ENCODE measurements around the gene CSMD2.

Gene CSMD2

DNA sequence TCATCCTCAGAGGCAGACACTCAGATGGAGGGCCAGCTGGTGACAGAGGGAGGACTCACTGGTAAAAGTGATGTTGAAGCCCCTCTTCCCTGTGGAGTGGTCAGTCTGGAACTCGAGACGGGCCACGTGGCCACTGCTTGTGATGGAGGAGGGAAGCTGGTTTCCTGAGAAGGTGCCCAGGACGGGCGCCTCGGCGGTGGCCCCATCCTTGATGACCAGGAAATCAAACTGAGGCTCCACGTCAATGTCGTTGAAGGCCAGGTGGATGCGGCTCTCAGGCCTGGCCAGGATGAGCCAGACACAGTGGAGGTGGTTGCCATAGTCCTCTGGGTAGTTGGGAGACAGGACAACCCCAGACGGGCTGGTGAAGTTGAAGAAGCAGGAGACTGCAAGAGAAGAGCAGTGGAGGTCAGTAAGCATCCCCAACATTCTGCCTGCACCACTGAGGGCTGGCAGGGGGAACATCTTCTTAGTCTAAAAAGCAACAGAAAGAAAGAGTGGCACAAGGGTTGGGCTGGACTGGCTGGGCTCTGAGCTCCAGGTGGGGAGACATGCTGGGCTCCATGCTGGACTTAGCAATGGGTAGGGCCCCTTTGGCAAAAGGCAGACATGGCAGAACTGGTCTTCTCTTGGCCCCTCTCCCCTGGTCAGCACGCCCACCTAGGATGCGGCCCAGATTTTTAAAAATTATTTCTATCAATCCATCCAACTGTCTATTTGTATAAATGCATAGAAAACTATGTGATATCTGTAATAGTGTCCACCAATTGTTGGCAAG is 421.6 kb downstream of the CSMD2 start:
- no peak for DNase-seq (ENCODE audit: low spot score)

DNA sequence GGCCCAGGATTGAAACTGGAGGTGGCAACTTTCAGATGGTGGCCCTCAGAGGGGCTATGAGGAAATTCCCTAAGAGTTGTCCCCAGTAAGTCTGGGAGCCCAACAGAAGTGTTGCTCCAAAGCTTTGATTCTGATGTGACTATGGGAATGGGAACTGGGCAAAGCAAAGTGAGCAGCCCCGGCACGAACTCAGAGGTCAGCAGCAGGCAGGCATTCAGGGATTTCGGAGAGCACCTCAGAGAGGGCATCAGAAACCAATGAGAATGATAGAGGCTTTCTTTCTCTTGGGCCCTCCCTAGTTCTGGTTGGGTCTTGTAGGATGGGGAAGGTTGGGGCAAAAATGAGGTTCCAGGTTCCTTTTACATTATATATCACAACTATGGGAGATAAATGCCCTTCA is 422.4 kb downstream of the CSMD2 start:
- DNase-seq (ENCODE audit: low spot score), result no peak

DNA sequence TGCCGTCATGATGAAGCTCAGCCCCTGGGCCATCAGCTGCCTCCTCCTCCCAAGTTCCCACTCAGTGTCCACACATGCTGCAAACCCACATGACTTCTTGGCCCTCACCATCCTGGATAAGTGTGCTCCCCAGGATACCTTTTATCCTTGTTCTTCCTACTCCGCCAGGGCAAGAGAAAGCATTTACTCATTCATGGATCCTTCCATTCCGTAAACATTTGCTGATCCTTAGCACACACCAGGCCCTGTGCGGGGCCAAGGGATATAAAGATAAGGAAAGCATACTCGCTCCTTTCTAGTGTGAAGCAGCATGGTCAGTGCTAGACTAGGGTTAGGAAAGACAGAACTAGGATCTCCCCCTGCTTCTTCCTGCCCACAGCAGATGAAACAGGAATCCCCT is 423.3 kb downstream of the CSMD2 start:
- DNase-seq (ENCODE audit: low spot score), result no peak

DNA sequence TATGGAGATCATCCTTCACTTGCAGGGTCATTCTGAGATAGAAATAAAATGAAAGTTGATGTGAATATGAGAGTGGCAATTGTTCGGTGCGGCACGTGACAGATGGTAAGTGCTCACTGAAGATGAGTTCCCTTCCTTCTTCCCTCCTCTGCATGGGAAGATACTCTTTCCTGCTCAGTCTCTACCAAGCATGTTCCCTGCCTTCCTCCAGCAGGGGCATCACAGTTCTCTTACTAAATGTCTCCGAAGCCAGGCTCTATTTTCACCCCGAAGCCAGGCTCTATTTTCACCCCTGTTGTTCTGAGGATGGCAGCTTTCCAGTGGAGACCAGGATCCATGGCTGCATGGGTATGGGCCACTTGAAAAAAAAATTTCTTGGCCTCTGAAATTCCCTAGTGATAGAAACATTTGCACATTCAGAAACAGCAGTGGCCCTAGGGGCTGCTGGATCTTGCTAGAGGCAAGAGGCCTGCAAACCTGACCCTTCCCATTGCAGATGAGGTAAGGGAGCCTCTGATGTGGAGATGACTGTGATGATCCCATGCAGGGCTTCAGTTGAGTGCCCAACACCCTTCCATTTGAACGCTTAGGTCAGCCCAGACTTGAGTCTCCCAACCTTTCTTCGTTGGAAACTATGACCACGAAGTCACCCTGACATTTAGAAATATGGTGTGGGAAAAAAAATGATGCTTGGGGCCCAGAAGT is 424.8 kb downstream of the CSMD2 start:
- no peak for DNase-seq (ENCODE audit: low spot score)

DNA sequence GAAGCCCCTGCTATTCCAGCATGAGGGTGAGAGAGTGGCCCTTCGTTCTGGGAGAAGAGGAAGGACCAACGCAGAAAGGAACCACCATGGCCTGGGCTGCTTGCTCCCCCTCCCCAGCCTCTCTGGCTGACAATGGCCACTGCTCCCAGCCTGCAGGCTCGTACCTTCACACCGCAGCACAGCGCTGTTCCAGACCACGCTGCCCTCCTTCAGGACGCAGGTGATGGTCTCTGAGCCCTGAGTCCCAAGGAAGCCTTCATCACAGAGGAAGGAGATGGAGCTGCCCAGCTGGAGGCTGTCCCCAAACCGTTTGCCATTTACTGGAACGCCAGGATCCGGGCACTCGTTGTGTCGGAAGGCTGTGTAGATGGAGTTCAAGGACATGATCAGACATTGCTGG is 426.1 kb downstream of the CSMD2 start:
- DNase-seq (ENCODE audit: low spot score), result no peak

DNA sequence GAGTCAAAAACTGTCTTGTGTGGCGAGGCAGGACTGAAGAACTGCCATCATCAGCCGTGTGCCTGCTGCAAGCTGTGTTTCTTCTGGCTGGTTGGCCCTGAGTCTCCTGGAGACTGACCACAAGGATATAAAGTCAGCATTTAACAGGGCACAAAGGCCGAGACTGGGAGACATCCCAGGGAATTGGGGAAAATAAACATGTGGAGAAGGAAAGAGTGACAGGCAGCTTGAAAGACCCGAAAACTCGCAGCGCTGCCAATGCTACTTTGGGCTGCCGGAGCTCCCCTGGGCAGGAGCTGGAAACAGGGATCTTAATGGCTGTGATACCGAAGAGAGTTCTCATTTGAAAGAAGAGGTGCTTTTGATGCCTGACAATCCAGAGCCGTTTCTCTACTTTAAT is 426.5 kb downstream of the CSMD2 start:
- no peak for DNase-seq (ENCODE audit: low spot score)

DNA sequence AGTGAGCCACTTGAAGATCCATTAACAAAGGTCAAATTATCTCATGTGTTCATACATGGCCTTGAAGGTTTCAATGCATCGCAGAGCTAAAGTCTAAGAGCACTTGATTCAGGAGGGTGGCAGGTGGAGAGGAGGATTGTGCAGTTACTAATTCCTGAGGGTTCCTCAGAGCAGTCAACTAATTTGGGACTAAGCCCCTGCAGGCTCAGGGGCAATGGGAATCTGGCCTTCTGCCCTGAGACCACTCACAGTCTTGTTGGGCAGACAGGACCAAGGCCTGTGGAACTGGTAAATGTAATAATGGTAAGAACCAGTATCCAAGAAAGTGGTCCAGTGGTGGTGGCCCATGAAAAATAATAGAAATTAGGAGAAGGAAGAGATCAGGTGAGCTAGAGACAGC is 428.5 kb downstream of the CSMD2 start:
- no peak for DNase-seq (ENCODE audit: low spot score)

DNA sequence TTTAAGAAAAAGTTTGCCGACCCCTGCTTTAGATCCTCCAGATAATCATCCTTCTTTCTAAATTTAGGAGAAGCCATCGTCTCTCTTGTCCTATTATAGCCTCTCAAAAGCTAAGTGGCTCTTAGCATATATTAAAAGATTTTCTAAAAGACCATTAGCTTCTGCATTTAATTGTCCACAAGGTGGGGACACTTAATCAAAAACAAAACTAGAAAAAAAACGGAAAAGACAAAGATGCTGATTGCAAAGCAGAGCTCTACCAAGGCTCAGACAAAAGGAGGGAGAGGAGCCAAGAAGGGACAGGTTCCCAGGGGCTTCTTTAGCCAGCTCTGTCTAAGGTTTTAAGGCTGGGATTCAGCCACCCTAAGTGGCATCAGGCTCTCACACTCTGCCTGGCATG is 429.4 kb downstream of the CSMD2 start:
- no peak for DNase-seq (ENCODE audit: low spot score)

DNA sequence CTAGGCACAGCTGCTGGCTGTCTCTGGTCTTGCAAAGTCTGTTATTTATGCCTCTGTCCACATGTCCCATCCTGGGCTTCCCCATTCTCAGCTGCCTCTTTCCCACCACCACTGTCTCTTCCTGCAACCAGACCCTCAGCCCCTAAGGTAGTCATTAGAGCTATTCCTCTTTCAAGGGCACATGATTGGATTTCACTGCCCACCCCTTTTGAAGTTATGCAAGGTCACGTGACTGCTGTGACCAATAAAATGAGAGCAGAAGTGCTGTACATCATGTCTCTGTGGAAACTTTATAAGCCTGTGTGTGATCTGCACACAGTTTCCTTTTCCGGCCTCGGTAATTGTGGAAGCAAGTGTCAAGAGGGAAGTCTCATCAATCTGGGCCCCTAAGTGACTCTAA is 437.7 kb downstream of the CSMD2 start:
- DNase-seq (ENCODE audit: low spot score), result no peak

DNA sequence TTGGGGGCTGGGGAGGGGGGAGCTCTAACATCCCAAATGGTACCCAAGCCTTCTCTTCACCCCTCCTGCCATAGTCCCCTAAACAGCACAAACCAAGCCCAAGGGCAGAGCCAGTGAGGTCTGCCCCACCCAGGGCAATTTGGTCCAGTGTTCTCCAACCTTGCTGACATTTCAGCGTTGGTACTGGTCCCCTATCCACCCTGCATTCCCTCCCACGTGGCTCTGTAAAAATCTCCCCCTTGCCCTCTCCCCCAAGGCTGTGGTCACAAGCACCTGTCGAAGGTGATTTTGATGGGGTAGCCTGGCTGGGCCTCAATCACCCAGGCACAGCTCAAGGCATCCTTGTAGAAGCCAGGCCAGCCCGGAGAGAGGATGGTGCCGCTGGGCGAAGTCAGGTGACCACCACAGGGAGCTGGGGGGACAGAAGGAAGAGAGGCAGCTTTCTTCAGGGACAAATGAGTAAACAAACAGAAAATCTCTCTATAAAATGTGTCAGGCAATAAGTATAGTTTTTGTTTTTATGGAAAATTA is 438.7 kb downstream of the CSMD2 start:
- DNase-seq (ENCODE audit: low spot score), result no peak

DNA sequence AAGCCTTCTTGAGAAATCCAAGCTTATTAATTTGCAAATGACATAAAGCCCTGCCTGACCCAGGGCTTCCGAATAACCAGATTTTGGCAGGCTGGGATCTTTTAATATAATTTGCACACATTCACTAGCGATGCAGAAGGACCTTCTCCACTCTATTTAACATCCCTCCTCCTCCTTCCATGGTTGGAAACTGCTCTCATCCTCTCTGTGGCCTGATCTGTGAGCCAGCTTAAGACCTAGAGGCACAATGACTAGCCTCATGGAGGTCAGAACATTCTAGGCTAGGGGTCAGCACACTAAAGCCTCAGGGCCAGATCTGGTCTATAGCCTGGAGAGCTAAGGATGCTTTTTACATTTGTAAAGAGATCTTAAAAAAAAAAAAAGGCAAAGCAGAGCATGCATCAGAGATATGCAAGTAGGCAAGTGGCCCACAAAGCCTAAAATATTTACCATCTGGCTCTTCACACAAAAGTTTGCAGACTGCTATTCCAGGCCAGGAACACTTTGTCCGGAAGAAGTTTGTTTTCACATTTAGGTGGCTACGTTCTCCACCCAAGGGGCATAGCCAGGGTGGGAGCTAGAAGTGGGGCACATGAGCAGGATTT is 439.4 kb downstream of the CSMD2 start:
- DNase-seq (ENCODE audit: low spot score), result no peak

DNA sequence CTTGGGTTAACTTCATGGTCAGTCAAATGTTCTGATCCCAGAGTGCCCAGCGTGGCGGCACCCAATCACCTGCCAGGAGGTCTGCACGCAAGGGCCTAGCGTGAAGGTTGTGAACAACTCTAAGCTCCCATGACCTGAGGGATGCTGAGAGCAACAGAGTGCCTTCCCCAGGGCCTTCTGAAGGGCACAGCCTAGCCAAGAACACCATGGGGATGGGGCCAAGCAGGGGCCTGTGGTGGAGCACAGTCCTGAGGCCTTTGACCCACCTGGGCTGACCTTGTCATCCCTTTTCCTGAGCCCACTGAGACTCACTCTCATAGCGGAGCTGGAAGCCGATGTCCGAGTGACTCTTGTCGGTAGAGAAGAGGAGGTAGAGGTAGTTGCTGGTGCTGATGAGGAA is 440.0 kb downstream of the CSMD2 start:
- no peak for DNase-seq (ENCODE audit: low spot score)

DNA sequence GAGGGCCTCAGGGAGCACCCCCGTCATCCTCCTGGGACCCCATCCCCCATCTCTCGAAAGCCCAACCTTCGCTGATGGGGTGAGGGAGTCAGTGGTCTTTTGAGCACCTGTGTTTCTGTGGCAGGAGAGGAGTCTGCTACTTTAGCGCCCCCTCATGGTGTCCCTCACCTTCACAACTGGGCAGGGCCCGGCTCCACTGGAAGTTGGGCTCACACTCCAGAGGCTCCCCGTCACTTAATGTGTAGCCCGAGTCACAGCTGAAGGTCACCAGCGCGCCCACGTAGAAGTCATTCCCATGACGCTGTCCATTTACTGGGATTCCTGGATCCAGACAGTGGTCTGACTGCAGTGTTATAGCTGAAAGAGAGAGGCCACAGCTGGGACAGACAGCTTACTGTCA is 440.7 kb downstream of the CSMD2 start:
- DNase-seq (ENCODE audit: low spot score), result no peak

DNA sequence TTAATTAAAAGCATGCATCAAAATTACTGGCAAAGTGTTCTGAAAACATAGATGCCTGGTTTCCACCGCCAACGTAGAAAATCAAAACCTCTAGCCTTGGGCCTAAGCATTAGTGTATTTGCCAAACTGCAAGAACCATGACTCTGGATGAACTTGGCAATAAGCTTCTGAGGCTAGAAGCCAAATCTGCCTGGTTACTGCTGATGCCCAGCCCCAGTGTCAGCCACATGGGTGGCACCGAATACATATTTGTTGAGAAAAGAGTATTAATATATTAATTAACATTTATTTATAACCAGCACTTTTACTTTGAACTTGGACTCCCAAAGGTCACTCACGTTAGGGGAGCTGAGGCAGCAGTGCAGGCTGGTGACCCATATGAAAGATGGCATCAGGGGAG is 441.8 kb downstream of the CSMD2 start:
- DNase-seq (ENCODE audit: low spot score), result no peak

DNA sequence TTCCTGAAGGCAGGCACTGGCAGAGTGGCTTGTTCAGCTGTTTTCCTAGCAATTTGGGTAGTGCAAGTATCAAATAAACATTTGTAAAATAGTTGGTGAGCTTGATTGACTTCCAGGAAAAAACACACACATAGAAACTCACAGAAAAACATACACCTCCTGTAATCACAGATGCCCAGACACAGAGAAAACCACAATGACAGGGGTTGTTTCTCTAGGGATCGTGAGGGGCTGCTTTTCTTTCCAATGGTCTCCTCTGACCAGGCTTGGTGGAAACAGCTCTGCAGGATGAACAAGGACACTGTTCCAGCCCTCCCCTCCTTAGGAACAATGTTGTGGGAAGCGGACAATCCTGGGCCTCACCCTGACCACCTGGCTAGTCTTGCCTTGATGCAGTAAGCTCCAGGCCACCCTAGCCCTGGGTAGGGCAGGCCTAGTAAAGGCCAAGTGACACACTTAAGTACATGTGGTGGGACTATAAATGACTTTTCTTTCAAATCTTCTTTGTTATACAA is 443.7 kb downstream of the CSMD2 start:
- no peak for DNase-seq (ENCODE audit: low spot score)

DNA sequence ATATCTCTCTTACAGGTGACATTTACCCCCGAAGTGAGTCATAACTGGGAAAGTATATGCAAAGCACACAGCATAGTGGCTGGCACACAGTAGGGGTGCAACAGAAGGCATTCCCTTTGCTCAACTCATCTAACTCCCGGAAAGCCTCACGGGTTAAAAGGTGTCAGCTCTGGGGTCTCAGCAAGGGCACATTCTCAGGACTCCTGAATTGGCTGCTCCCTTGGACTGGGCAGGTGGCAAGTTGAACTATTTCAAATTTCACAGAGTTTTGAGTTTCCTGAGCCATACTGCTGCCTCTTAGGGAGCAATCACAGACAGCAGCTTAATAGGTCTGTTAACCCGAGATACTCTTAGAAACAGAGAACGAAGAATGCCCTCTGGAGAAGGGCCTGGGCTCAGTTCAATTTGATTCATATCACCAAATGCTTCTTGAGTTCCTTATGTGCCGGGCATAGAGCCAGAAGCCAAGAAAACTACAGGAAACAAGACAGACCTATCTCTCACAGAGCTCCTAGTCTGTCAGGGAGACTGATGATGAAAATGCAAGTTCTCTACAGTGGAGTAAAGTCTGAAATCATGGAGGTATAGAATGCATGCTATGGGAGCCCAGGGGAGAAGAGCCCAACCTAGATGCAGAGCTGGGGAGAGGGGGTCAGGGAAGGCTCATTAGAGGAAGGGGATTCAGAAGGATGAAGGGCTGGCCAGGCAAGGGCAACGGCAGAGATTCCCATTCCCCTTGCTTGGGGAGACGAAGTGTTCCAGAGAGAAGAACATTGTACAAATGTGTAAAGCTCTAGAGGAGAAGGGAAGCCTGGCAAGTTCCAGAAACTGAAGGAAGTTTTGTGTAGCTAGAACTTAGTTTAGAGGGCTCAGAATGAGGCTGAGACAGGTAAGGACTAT is 445.0 kb downstream of the CSMD2 start:
- no peak for DNase-seq (ENCODE audit: low spot score)

DNA sequence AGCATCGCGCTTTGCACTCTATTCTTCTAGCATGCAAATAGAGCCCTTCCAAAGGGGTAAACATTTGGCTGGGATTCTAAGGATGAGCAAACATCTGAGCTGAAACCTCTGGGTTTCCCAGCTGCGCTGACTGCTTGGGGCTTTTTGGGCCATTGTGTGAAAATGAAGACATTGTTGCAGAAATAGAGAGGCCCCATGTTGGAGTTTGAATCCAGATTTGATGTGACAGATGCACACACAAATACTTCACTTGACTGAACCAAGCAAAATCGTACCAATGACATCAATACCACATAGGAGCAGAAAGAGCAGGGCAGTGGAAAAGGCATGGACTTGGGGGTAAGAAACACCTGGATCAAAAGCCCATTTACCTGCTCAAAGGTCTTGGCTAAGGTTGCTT is 445.7 kb downstream of the CSMD2 start:
- DNase-seq (ENCODE audit: low spot score), result no peak

DNA sequence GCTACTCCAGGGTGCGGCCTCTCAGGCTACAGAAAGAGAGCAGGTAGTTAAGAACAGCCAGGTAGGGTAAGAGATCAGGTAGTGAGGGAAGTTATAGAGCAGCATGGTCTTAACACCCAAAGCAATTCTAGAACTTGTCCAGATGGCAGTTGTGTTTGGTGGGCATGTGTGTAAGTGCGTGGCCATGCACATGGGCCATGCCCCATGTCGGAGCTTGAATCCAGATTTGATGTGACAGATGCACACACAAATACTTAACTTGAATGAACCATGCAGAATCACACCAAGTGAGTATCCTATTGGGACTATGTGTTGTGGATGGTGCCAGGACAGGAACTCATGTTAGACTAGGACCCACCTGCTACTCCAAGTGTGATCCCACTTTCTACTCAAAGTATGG is 446.8 kb downstream of the CSMD2 start:
- no peak for DNase-seq (ENCODE audit: low spot score)

DNA sequence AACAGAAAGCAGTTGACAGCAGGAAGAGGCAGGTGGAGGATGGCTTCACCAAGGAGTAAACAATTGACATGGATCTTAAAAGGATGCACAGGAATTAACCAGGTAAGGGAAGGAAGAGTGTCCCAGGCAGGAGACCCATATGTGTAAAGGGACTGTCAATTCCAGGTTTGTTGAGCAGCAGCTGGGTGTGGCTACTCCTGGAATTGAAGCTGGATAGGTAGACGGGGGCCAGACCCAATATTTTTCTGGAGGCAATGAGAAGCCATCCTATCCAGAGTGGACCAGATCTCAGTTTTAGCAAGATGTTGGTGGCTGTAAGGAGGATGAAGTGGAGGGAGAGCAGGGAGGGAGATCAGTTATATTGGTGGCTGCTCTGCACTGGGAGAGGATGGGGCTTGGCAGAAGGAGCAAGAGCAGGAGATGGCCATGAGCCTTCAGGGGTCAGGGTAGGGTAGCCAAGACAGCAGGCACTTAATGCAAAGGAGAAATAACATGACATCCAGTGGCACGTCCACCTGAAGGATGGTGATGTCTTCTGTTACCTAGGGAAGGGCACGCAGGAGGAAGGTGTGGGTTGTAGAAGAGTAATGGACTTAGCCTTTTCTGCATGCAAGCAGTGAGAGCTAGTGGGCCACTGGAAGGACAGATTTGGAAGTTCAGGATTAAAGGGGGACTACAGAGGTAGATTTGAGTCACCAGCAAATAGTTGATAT is 447.9 kb downstream of the CSMD2 start:
- no peak for DNase-seq (ENCODE audit: low spot score)

DNA sequence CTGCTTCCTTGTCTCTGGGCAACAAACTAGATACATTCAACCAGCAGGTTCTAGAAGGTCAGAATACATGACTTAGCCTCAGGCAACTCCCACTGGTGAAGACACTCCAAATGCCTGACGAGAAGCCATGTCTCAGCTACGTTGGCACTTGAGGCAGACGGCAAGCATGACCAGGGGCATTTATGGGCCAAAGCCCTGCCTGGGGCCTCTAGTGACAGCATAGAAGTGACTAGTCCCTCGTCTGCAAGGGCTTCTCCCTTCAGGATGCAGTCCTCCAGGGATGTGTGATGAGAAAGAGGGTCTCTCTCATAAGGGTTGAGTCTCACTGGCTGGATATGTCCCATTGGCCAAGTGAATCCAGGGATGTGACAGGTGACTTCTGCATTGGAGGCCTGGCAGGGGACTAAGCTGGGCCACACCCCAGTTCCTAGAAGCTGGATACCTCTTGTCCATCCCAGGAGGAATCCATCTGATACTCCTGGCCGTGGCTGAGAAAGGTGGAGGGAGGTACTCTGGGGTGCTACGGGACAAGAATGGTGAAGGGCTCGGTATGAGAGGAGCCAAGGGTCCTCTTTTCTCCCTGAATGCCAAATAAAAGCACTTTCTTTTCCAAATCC is 449.7 kb downstream of the CSMD2 start:
- no peak for DNase-seq (ENCODE audit: low spot score)

DNA sequence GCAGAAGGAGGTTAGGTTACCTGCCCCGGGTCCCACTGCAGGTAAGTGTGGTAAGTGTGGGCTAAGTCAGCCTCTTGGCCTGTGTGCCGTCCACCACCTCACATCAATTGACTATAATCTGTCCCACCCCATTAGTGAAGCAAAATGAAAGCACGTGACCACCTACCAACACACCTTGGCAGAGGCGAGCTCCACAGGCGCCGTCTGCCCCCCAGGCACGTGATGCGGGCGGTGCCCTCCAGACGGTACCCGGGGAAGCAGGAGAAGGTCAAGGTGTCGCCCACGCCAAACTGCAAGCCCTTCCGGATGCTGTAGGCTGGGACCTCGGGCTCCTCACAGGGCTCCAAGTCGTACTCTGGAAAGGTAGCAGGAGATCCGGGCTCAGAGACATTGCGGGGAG is 450.6 kb downstream of the CSMD2 start:
- no peak for DNase-seq (ENCODE audit: low spot score)
